Measurements from ENCODE around the gene CCPG1. TPM values are rescaled to one million over a fixed set of nuclear protein-coding genes. Genes with fewer than 3 reads are reported as not detected.

CCPG1 gene
- total and polyA plus RNA-seq, 2 of the 13 experiments (the other 11 are each of a cell fraction or from before 2014, with no cell fraction given) = 16.1 to 19.5 TPM

- TF ChIP-seq ZBTB4 (CRISPR knock-in tag; IDR thresholded peaks at IDR 0.05; ENCODE audit: borderline replicate concordance) = no peak
Measured at GRCh38 chr15:55358471-55358870, 49.7 kb downstream of the CCPG1 start (continued).

GRCh38 chr15:55357774-55358173 lies 50.4 kb downstream of the CCPG1 start:
- WGBS (ENCODE audit: low lambda C conversion rate) = 93% methylated on average over 2 of the region's 2 CpGs
- H3K4me3 ChIP-seq (replicated peaks in 1 of 3; ENCODE audit: insufficient read depth in 1 of 3, low read depth in 2 of 3, low read length in 3 of 3) = no peak overlapping the region
- FAIRE-seq (no peak), ATAC-seq (no peak), DNase-seq (ENCODE audit: low spot score) (no peak)
- H3K9me3 ChIP-seq (ENCODE audit: low read length) = no peaks in the 10 kb centered on the region
- no peak overlapping the region for H3K9ac ChIP-seq (ENCODE audit: insufficient read depth, low read depth, low read length)
- ChIA-PET CTCF (ENCODE audit: low intra/inter-chr PET ratio, low total read pairs) (no interaction called here), POLR2A (interaction anchor here (2.3 kb wide), 1 partner anchor 50 kb away, joined by 5 read pairs; the partner anchor contains the start of genes CCPG1 and PIERCE2)
- H3K27me3 ChIP-seq (ENCODE audit: control insufficient read depth in 1 of 2, insufficient read depth in 2 of 2, low read length in 2 of 2) = no peaks in the 10 kb centered on the region
- BruUV-seq (replicated peaks) = no TSS peak
- TF ChIP-seq ZNF556 (CRISPR knock-in tag; IDR thresholded peaks at IDR 0.05; ENCODE audit: borderline replicate concordance) (no peak), ZNF740 (CRISPR knock-in tag; IDR thresholded peaks at IDR 0.05) (no peak), SETDB1 (CRISPR knock-in tag; IDR thresholded peaks at IDR 0.05; ENCODE audit: borderline replicate concordance) (no peak), TRIM24 (CRISPR knock-in tag; IDR thresholded peaks at IDR 0.05) (no peak), ELK4 (CRISPR knock-in tag; IDR thresholded peaks at IDR 0.05; ENCODE audit: borderline replicate concordance) (no peak), ZHX2 (IDR thresholded peaks at IDR 0.05; ENCODE audit: low read depth) (no peak), ZHX2 (CRISPR knock-in tag; IDR thresholded peaks at IDR 0.05; ENCODE audit: borderline replicate concordance) (no peak), KMT2B (CRISPR knock-in tag; IDR thresholded peaks at IDR 0.05) (no peak), ZKSCAN8 (CRISPR knock-in tag; IDR thresholded peaks at IDR 0.05; ENCODE audit: borderline replicate concordance) (no peak)
- no peak overlapping the region for H3K27ac ChIP-seq (ENCODE audit: extremely low read length, insufficient read depth, low read length)
- H4K20me1 ChIP-seq (ENCODE audit: insufficient read depth, low read length) = no peaks in the 10 kb centered on the region
- peaks cover 0 to 10% of the 10 kb centered on the region in 2 experiments; a peak in 2 of 5 replicates for H3K36me3 ChIP-seq (replicated peaks in 1 of 2; ENCODE audit: control insufficient read depth in 1 of 2, insufficient read depth in 2 of 2, low read length in 2 of 2)
- no peak overlapping the region for H2AFZ ChIP-seq (ENCODE audit: low read length)
- no peaks in the 10 kb centered on the region for H3K79me2 ChIP-seq (ENCODE audit: insufficient read depth, low read length)
- in situ Hi-C loops (cut with HindIII; ENCODE audit: extremely low pct_ligation_motif_present, low pct_unique_long_range_greater_than_20kb) (no loop called here), intact Hi-C loops (cut with micrococcal nuclease; ENCODE audit: unreplicated experiment) (no loop called here)
- H3K4me2 ChIP-seq (ENCODE audit: low read depth, low read length) = no peak overlapping the region
- H3K4me1 ChIP-seq (ENCODE audit: insufficient read depth, low read length) = peaks cover 7% of the 10 kb centered on the region; the same call in 1 of the 2 replicates

Measured in HepG2 (cell line).